ENCODE data around the gene C1QL3.

Gene C1QL3

DNA sequence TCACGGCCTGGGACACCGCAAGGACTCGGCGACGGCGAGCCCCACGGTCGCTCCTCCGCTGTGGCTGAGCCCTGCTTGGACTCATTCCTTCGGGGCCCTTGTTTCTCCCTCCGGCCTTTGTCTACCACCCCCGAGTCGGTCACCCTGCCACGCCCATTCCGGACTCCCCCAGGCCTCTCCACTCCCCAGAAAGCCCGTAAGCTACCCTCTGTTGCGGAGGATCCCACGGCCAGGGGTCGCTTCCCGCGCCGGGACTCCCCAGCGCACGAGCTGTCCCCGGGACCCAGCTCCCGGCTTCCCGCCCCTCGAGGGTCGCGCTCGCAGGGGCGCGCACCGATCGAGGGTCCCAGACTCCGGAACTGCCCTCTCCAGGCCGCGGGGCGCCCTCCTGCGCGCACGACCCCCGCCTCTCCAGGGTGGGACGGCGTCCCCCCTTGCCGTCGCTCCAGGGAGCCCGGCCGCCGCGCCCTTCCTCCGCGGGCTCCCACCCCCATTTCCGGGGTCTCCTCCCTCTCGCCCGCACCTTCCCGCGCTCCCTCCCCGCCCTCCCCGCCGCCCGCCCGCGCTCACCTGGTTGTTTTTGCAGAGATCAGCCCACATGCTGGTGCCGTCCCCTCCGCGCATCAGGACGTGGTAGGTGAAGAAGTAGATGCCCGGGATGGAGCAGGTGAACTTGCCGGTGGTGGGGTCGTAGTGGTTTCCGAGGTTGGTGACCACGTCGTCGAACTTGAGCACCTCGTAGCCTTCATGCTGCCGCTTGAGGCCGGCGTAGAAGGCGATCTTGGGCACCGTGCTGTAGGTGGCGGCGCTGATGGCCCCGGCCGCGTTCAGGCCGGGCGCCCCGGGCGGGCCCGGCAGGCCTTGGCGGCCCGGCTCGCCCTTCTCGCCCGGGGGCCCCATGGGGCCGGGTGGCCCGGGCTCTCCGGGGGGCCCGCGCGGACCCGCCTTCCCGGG lies 1.5 kb downstream of the C1QL3 start:
- H3K36me3 ChIP-seq (ENCODE audit: insufficient read depth, low read length), result no peaks in the 10 kb centered on the region
- peak overlapping the region; percentile 72 for H3K9ac ChIP-seq (ENCODE audit: low read depth, low read length)
- H3K4me1 ChIP-seq (ENCODE audit: insufficient read depth, low read length), result no peaks in the 10 kb centered on the region
- no peaks in the 10 kb centered on the region for H3K9me3 ChIP-seq (ENCODE audit: control insufficient read depth, insufficient read depth, low read length)

DNA sequence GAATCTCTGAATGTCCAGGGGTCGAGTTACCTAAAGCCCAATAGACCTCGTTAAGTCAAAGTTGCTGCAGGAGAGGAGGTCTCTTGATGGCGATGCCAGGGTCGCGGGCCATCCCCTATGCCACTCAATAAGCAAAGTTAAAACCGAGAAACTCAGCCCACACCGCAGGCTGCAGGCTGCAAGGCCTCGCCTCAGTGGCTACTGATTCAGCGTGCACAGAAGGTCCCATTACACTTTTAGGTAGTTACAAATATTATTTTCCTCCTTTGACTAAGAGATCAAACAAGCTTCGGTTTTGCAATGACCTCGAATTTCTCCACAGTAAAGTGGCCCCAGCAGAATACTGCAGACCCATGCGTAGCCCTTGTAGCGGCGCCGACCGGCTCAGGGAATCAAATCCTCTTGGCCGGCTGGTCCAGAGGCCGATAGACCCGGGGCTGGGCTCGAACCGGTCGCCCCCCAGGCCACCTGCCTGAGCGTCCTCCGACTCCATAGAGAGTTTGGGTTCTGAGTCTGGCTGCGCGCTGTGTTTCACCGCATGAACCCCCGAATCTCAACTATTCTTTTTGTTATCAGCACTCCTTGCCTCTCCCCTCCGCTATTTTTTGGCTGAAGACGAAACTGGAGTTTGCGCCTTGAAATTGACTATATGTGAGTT lies 2.3 kb downstream of the C1QL3 start:
- H3K4me1 ChIP-seq (ENCODE audit: insufficient read depth, low read length), result no peaks in the 10 kb centered on the region
- peak overlapping the region; percentile 72 for H3K9ac ChIP-seq (ENCODE audit: low read depth, low read length)
- H3K36me3 ChIP-seq (ENCODE audit: insufficient read depth, low read length), result no peaks in the 10 kb centered on the region
- no peaks in the 10 kb centered on the region for H3K9me3 ChIP-seq (ENCODE audit: control insufficient read depth, insufficient read depth, low read length)

DNA sequence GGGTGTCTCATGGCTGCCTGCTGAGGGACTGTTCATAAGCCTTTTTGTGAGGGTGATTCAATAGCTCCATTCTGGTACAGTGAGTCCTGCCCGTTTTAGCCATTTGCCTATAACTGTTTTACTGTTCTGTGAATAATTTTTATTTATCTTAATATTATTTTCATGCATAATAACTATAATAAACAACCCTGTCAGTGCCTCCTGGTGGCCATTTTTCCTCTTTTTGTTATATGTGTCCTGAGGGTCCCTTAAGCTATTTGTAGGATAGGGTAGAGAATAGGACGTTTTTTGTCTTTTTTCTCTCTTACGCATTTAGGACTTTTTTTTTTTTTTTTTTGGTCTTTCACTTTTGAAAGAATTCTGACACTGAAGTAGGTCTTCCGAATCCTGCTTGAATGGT lies 2.9 kb downstream of the C1QL3 start:
- H3K9me3 ChIP-seq (ENCODE audit: control insufficient read depth, insufficient read depth, low read length), result no peaks in the 10 kb centered on the region
- no peaks in the 10 kb centered on the region for H3K4me1 ChIP-seq (ENCODE audit: insufficient read depth, low read length)
- H3K9ac ChIP-seq (ENCODE audit: low read depth, low read length), result no peak overlapping the region
- no peaks in the 10 kb centered on the region for H3K36me3 ChIP-seq (ENCODE audit: insufficient read depth, low read length)

DNA sequence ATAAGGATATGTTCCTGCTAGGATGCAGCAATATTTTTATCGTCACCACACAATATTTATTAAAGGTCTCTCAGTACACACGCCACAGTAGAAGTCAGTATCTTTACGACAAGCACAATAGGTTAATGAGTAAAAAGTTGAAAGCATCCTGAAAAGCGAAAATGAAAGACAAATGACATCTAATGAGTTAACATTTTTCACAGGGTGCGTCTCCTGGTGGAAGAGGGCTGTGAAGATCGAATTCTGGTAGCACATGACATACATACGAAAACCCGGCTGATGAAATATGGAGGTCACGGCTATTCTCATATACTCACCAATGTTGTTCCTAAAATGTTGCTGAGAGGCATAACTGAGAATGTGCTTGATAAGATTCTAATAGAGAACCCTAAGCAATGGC lies 10.8 kb downstream of the C1QL3 start:
- H3K9me3 ChIP-seq (ENCODE audit: control insufficient read depth, insufficient read depth, low read length), result no peaks in the 10 kb centered on the region
- H3K9ac ChIP-seq (ENCODE audit: low read depth, low read length), result no peak overlapping the region
- no peaks in the 10 kb centered on the region for H3K36me3 ChIP-seq (ENCODE audit: insufficient read depth, low read length)
- no peaks in the 10 kb centered on the region for H3K4me1 ChIP-seq (ENCODE audit: insufficient read depth, low read length)

DNA sequence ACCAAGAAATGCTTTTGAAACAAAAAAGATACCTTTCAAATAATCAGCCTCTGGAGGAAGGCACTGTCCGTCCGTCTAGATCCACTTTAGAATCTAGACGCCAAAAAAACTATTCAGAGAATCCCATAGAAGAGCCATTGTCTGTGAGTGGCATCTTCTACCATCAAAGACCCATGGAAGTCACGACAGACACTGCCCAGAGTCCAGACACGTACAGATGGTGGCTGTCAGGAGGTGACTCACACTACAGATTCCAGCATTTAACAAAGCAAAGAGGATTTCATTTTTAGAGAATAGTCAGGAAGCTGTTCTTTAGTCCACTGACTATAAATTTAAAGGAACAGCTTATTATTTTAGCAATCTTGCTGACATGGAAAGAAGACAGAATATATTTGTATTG lies 11.7 kb downstream of the C1QL3 start:
- H3K9me3 ChIP-seq (ENCODE audit: control insufficient read depth, insufficient read depth, low read length), result no peaks in the 10 kb centered on the region
- H3K4me1 ChIP-seq (ENCODE audit: insufficient read depth, low read length), result no peaks in the 10 kb centered on the region
- H3K9ac ChIP-seq (ENCODE audit: low read depth, low read length), result no peak overlapping the region
- H3K36me3 ChIP-seq (ENCODE audit: insufficient read depth, low read length), result no peaks in the 10 kb centered on the region

DNA sequence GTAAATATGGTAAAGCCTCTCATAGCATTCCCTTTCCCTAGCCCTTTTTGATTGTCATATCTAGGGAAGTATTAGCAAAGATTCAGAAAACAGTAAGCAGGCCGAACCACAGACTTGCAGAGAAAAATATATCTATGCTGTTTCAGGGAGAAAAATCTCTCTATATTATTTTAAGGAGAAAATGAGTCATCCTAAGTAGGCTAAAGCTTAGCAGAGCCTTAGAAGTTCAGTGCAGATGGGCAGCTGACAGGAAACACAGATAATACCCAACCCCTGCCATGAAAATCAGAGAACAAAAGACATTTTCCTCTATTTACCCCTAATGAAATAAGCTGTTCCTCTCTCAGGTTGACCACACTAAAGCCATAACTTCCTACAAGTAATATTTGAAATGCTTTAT lies 16.5 kb downstream of the C1QL3 start:
- H3K36me3 ChIP-seq (ENCODE audit: insufficient read depth, low read length), result no peaks in the 10 kb centered on the region
- H3K4me1 ChIP-seq (ENCODE audit: insufficient read depth, low read length), result no peaks in the 10 kb centered on the region
- H3K9ac ChIP-seq (ENCODE audit: low read depth, low read length), result no peak overlapping the region
- no peaks in the 10 kb centered on the region for H3K9me3 ChIP-seq (ENCODE audit: control insufficient read depth, insufficient read depth, low read length)

DNA sequence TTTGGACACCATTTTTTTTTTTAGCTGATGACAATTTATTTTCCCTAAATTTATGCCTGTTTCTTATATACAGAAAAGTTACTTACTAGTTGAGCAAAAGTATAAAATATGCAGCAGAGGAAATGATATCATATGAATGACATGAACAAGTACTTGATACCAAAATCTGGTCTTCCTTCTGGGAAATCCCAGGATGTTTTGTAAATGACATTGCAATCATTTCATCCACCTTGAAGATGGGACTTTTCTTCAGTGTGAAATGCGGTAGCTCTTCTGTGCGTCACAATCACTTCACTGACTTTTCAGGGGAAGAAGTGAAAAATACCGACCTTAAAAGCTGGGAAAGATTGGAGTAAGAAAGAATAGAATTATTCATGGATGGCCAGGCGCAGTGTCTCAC lies 23.8 kb downstream of the C1QL3 start:
- H3K9me3 ChIP-seq (ENCODE audit: control insufficient read depth, insufficient read depth, low read length), result no peaks in the 10 kb centered on the region
- H3K4me1 ChIP-seq (ENCODE audit: insufficient read depth, low read length), result no peaks in the 10 kb centered on the region
- H3K9ac ChIP-seq (ENCODE audit: low read depth, low read length), result no peak overlapping the region

DNA sequence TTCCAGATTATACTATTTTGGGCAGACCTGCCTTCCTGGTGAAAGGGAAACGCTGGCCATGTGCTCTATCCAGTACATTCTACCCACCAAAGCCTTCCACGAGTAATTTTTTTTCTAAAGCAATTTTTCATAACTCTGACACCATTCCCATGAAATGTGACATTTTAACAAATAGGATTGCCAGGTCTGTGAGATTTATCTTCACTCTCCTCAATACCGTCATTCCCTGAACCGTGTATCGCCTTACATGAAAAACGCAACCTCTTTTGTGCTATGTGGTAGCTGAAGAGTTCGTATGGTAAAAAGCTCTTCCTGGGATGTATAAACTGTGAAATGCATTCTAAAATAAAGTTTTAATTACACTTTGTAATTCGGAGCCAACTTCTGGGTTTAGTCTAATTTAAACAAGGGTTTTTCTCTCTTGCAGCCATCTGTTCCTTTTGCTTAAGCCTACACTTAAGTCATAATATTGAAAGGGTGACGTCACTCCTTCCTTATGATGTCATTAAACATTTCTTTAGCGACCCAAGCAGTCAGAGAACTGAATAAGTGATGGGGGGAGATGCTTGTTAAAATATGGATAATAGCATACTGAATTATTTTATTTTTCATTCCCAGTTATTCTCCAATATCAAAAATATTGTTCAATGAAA lies 27.7 kb downstream of the C1QL3 start:
- no peaks in the 10 kb centered on the region for H3K9me3 ChIP-seq (ENCODE audit: control insufficient read depth, insufficient read depth, low read length)
- no peaks in the 10 kb centered on the region for H3K4me1 ChIP-seq (ENCODE audit: insufficient read depth, low read length)
- no peak overlapping the region for H3K9ac ChIP-seq (ENCODE audit: low read depth, low read length)
- H3K36me3 ChIP-seq (ENCODE audit: insufficient read depth, low read length), result no peaks in the 10 kb centered on the region

More for the DNA sequence above, 23.8 kb downstream of the C1QL3 start:
- H3K36me3 ChIP-seq (ENCODE audit: insufficient read depth, low read length), result no peaks in the 10 kb centered on the region

DNA sequence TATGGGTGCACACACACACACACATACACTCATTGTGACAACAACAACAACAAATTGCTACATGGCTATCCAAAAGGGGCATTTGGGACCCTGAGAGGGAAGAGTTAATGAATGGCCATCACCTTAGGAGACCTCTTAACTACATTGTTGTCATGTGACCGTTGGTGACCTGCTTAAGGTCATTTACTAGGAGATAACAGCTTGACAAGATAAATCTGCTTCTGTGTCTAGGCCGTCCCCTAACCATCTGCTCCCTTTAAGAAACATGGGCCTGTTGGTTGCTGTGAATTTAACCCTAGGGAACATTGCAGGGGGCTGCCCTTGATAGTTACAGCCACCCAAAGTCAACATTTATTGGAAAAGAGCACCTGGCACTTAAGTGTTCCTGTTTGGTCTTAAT lies 29.7 kb downstream of the C1QL3 start:
- no peaks in the 10 kb centered on the region for H3K36me3 ChIP-seq (ENCODE audit: insufficient read depth, low read length)
- H3K9ac ChIP-seq (ENCODE audit: low read depth, low read length), result no peak overlapping the region
- H3K4me1 ChIP-seq (ENCODE audit: insufficient read depth, low read length), result no peaks in the 10 kb centered on the region
- H3K9me3 ChIP-seq (ENCODE audit: control insufficient read depth, insufficient read depth, low read length), result no peaks in the 10 kb centered on the region

DNA sequence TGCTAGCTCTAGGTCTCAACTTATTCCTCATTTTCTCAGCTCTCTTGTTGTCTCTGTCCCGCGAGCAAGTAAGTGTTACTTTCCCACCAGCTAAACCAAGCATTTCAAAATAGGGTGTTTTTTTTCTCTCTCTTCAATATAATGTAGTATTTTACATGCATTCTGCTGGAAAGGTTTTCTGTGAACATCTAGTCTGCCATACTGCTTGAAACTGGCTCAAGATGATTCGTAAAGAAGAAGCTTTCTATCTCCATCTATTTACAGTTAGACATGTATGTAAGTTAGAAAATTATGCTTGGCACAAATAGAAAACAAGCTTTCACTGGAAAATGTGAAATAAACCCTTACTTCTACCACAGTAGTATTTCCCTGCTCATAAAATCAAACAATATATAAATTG lies 31.2 kb downstream of the C1QL3 start:
- Histone ChIP-seq H3K4me1 (ENCODE audit: insufficient read depth, low read length) (no peaks in the 10 kb centered on the region), H3K9me3 (ENCODE audit: control insufficient read depth, insufficient read depth, low read length) (no peaks in the 10 kb centered on the region), H3K9ac (ENCODE audit: low read depth, low read length) (no peak overlapping the region), H3K36me3 (ENCODE audit: insufficient read depth, low read length) (no peaks in the 10 kb centered on the region)

DNA sequence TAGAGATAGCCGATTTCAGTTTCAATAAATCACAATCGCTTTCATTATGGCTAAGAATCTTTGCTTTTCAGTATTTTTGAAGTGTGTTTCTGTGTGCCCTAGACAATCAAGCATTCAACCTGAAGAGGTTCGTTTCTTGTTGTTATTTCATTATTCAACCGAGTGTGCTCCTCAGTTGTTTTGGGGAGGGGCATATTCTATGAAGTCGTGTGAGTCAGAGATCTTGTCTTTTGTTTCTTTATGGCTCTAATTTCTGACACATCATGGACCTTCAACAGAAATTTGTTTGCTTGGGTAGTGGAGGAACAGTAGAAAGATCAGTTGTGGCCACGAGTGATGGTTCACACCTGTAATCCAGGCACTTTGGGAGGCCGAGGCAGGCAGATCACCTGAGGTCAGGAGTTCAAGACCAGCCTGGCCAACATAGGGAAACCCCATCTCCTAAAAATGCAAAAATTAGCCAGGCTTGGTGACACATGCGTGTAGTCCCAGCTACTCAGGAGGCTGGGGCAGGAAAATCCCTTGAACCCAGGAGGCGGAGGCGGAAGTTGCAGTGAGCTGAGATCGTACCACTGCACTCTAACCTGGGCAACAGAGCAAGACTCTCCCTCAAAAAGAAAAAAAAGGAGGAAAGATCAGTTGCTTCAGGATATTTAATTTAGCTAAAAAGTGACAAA lies 38.3 kb downstream of the C1QL3 start:
- H3K4me1 ChIP-seq (ENCODE audit: insufficient read depth, low read length), result no peaks in the 10 kb centered on the region
- H3K36me3 ChIP-seq (ENCODE audit: insufficient read depth, low read length), result no peaks in the 10 kb centered on the region
- no peak overlapping the region for H3K9ac ChIP-seq (ENCODE audit: low read depth, low read length)
- H3K9me3 ChIP-seq (ENCODE audit: control insufficient read depth, insufficient read depth, low read length), result no peaks in the 10 kb centered on the region

DNA sequence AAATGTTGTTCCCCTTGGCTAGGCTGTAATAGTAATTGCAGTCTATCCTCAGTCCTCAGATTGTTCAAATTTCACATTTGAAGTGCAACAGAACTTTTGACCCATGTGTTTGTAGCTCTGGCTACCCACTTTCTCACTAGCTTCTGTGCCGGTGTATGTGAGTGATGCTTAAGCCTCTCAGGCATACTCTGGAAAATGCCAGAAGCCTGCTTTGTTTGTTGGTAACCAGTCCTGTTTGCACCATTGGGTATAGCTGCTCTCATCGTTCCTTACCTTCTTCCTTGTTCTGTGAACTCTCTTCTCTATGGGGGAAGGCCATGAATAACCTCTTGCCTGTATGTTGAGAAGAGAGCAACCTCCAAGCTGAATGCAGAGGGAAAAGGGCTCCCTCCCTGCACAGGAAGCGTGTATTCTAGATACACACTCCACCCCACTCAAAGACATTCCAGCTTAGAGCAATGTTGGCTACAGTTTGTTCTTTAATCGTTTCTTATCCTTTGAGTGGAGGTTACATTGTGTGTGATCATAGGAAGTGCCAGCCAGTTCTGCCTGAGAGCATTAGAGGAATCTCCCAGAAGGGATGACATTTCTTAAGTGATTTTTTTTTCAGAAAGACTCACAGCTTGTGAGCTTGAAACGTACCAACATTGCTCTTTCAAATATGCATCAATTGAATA lies 40.5 kb downstream of the C1QL3 start:
- Histone ChIP-seq H3K9me3 (ENCODE audit: control insufficient read depth, insufficient read depth, low read length) (no peaks in the 10 kb centered on the region), H3K4me1 (ENCODE audit: insufficient read depth, low read length) (no peaks in the 10 kb centered on the region), H3K36me3 (ENCODE audit: insufficient read depth, low read length) (no peaks in the 10 kb centered on the region), H3K9ac (ENCODE audit: low read depth, low read length) (no peak overlapping the region)

DNA sequence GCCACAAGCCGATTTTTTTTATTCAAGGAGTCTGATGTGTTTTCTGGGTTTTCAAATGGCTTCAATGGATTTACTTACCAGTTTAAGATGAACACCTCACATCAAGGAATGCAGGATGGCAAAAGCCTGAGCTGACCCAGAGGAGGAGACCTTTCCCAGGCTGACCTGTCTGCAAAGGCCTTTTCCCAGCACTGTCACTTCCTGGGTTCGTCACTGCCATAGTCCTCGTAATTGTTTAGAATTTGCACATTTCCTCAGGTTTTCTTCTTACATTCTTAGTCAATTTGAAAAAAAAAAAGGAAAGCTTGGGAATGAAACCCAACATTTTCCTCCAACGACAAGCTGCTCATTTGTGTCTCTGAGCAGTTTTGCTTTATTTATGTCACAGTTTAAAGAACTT lies 42.9 kb downstream of the C1QL3 start:
- Histone ChIP-seq H3K36me3 (ENCODE audit: insufficient read depth, low read length) (no peaks in the 10 kb centered on the region), H3K4me1 (ENCODE audit: insufficient read depth, low read length) (no peaks in the 10 kb centered on the region), H3K9ac (ENCODE audit: low read depth, low read length) (no peak overlapping the region), H3K9me3 (ENCODE audit: control insufficient read depth, insufficient read depth, low read length) (no peaks in the 10 kb centered on the region)

DNA sequence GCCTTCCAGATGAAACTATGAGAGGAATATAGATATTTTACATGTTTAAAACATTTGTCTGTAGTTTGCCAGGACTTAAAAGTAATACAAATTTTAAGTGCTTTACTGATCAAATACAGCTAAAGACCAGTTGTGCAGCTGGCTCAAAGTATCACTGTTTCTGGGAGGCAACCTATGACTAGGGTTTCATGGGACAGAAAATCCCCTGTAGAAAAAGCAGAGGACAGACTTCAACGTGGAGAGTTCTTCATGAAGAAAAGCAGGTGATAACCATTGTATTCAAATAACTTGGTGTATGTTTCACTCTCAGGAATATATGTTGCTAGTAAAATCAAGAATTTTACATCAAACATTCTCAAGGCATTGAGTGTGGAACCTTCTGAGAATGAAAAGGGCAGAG lies 43.9 kb downstream of the C1QL3 start:
- Histone ChIP-seq H3K9ac (ENCODE audit: low read depth, low read length) (no peak overlapping the region), H3K36me3 (ENCODE audit: insufficient read depth, low read length) (no peaks in the 10 kb centered on the region), H3K4me1 (ENCODE audit: insufficient read depth, low read length) (no peaks in the 10 kb centered on the region), H3K9me3 (ENCODE audit: control insufficient read depth, insufficient read depth, low read length) (no peaks in the 10 kb centered on the region)

All from ES-I3 (cell line).